HG03571 (cell line): ENCODE results near the gene ALG13.
"Not testable (repeated sequence)": the region's sequence is repeated elsewhere in the genome, so short reads cannot be mapped to it uniquely, and the experiment has no call there.

Source experiments
- ATAC-seq: cut with Tn5 transposase; IDR thresholded peaks from one replicate; pipeline ENCODE4 v1.9.1; 2021; ENCODE audit not compliant: unreplicated experiment

The ALG13 gene

DNA sequence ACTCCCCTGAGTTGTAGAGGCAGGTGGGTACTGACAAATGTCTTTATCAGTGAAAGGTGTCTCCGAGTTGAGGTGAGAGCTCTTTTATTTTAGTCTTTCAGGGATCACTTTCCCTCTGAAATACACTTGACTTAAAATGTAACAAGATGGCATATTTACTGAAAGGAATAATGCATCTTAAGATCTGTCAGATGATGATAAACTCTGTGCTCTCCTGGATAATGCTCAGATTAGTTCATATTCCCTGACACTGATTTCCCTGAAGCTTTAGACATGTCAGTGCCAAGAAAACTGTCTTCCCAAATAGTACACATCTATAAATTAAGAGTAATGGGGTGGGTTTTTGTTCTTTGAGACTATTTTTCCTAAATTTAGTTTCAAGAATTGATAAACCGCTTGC, 75.5 kb downstream of the ALG13 start:
- no peak for ATAC-seq

DNA sequence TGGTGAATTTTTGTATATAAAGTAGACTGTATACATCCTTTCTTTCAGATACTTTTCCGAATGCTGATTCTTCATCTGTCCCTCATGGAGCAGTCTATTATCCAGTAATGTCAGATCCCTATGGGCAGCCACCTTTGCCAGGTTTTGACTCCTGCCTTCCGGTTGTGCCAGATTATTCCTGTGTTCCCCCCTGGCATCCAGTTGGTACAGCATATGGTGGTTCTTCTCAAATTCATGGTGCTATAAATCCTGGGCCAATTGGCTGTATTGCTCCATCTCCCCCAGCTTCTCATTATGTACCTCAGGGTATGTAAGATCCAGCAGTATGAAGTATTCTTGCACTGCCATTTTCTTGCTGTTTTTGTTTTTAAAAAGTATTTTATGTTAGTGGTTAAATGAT, 78.7 kb downstream of the ALG13 start:
- ATAC-seq, result no peak

DNA sequence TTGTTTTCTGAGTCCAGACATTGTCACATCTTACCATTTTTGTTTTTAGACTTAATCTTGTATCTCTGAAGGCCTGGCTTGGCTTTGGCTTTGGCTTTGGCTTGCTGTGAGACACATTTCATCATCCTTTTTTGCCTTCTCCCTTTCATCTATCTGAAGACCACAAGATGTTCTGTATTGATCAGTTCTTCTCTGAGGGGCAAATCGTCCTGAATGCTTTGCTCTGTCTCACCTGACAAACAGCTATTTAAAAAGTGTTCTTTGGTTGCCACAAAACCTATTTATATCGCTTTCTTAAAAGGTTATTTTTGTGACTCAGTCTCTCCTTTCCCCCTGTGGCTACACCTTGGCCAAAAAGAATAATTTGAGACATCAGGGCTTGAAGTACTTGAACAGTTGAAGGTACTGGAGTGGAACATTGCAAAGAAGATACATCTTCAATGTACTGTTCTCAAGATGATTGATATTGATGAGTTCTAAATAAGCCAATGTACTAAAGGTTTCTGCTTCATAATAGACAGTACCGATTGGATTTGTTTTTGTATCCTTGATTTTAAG, 80.7 kb downstream of the ALG13 start:
- no peak for ATAC-seq

DNA sequence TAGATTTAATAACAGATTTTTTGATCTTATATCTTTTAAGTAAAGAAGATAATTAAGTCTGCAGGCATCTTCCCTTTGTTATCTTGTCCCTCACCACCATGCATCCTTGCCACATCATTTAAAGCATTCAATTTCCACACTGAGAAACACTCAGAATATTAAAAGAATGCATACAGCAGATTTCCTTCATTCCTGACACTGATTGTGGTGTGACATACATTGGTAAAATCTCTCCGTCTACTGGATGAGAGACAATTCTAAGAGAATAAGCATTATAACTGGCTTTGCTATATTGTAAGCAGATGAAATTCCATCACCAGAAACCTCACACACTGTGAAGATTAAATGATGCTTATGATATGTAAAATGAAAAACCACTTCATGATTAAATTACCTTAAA, 97.6 kb downstream of the ALG13 start:
- ATAC-seq, result no peak

DNA sequence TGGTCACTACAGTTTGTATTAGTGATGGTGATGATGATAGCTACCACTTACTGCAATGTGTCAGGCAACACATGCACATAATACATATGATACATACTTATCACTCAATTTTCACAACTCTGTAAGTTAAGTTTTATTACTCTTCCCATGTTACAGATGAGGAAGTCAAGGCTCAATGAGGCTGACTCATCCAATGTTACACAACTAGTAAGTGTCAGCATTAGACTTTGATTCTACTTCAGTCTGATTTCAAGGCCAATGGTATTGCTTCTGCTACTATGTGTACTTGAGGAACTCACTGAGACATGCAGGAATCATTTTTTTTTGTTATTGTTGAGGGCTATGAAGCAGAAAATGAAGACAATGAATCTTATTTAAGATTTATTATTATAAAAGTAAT, 98.6 kb downstream of the ALG13 start:
- no peak for ATAC-seq

DNA sequence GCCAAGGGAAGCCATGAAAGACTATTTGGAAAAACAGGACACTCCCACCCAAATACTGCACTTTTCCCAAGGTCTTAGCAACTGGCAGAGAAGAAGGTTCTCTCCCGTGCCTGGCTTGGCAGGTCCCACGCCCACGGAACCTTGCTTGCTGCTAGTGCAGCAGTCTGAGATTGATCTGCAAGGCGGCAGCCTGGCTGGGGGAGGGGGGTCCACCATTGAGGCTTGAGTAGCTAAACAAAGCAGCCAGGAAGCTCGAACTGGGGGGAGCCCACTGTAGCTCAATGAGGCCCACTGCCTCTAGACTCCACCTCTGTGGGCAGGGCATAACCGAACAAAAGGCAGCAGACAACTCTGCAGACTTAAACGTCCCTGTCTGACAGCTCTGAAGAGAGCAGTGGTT, 103.7 kb downstream of the ALG13 start:
- ATAC-seq, result no peak

DNA sequence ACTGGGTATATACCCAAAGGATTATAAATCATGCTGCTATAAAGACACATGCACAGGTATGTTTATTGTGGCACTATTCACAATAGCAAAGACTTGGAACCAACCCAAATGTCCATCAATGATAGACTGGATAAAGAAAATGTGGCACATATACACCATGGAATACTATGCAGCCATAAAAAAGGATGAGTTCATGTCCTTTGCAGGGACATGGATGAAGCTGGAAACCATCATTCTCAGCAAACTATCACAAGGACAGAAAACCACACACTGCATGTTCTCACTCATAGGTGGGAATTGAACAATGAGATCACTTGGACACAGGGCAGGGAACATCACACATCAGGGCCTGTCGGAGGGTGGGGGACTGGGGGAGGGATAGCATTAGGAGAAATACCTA, 109.1 kb downstream of the ALG13 start:
- not testable (repeated sequence) for ATAC-seq
